GM12892 (cell line): ENCODE data around the gene PTGES3L.
"Not testable (repeated sequence)": the region's sequence is repeated elsewhere in the genome, so short reads cannot be mapped to it uniquely, and the experiment has no call there.

Experiments used
- POLR2A ChIP-seq: IDR thresholded peaks from 2 replicates; pipeline ENCODE4 v1.6.1; 2011; ENCODE audit warnings: low read depth, low read length, control low read depth
- POLR2AphosphoS5 ChIP-seq: IDR thresholded peaks from 2 replicates; pipeline ENCODE4 v1.6.1; 2011; ENCODE audit warnings: low read depth, low read length, control low read depth

DNA sequence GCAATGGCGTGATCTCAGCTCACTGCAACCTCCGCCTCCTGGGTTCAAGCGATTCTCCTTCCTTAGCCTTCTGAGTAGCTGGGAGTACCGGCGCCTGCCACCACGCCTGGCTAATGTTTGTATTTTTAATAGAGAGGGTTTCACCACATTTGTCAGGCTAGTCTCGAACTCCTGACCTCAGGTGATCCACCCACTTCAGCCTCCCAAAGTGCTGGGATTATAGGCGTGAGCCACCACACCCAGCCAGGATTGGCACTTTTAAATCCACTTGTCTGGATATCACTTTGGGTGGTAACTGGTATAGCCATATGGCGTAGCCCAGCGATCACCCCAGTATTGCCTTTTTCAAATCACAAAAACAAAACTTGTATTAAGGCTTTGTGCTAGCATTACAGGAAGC lies 14.0 kb upstream of the PTGES3L start:
- not testable (repeated sequence) for TF ChIP-seq POLR2AphosphoS5, POLR2A
